Mesothelial cell of epicardium (in vitro differentiated cells): ENCODE data around the gene SLC38A10. TPM values are rescaled to one million over a fixed set of nuclear protein-coding genes. Genes with fewer than 3 reads are reported as not detected.

Experiments used
- DNase-seq, 2 experiments: peaks; one replicate each; pipeline ENCODE4 v3.0.0; 2021; ENCODE audit warnings: low spot score in 2 of 2; ENCODE audit not compliant: unreplicated experiment in 2 of 2
- H3K27ac Mint-ChIP-seq: 2 replicates; pipeline ENCODE4 v1.8.0; 2021; ENCODE audit warnings: mixed read lengths
- H3K27me3 Mint-ChIP-seq: 2 replicates; pipeline ENCODE4 v1.8.0; 2021; ENCODE audit warnings: low read depth, mixed read lengths
- H3K36me3 Mint-ChIP-seq: 2 replicates; pipeline ENCODE4 v1.8.0; 2021; ENCODE audit warnings: mixed read lengths
- H3K4me1 Mint-ChIP-seq: 2 replicates; pipeline ENCODE4 v1.8.0; 2021; ENCODE audit warnings: mixed read lengths
- H3K4me3 Mint-ChIP-seq: 2 replicates; pipeline ENCODE4 v1.8.0; 2021; ENCODE audit warnings: mild to moderate bottlenecking, moderate library complexity, mixed read lengths
- H3K9me3 Mint-ChIP-seq: 2 replicates; pipeline ENCODE4 v1.8.0; 2021; ENCODE audit warnings: mixed read lengths
- CTCF ChIP-seq: fragments of 200-600 bp; sonication (generic); IDR thresholded peaks from one replicate; pipeline ENCODE4 v1.5.0; 2021; ENCODE audit warnings: antibody characterized with exemption; ENCODE audit not compliant: unreplicated experiment
- total RNA-seq: library from RNA; stranded (reverse); gene quantifications from 3 replicates; pipeline ENCODE4 v1.2.1, GENCODE V29; 2021

Gene SLC38A10
- total RNA-seq, 1 donor from 2014 or later = 103 TPM

- no peaks in the 10 kb centered on the region for H3K27me3 Mint-ChIP-seq
Observed at GRCh38 chr17:81235822-81236740, 59.0 kb downstream of the SLC38A10 start.

GRCh38 chr17:81234940-81235821 is 59.9 kb downstream of the SLC38A10 start:
- H3K4me3 Mint-ChIP-seq = no peak overlapping the region
- DNase-seq = no peak
- peak overlapping the region; percentile 40 for H3K27ac Mint-ChIP-seq
- H3K4me1 Mint-ChIP-seq = peaks cover 17% of the 10 kb centered on the region
- no peaks in the 10 kb centered on the region for H3K9me3 Mint-ChIP-seq
- no peak for TF ChIP-seq CTCF
- H3K27me3 Mint-ChIP-seq = no peaks in the 10 kb centered on the region
- H3K36me3 Mint-ChIP-seq = peaks cover 12% of the 10 kb centered on the region

More at GRCh38 chr17:81235822-81236740, 59.0 kb downstream of the SLC38A10 start:
- H3K27ac Mint-ChIP-seq = no peak overlapping the region
- H3K36me3 Mint-ChIP-seq = peaks cover 6% of the 10 kb centered on the region
- no peaks in the 10 kb centered on the region for H3K9me3 Mint-ChIP-seq
- DNase-seq = no peak
- H3K4me3 Mint-ChIP-seq = no peak overlapping the region
- no peak for TF ChIP-seq CTCF
- H3K4me1 Mint-ChIP-seq = peaks cover 22% of the 10 kb centered on the region

- H3K27me3 Mint-ChIP-seq = no peaks in the 10 kb centered on the region
- H3K4me3 Mint-ChIP-seq = no peak overlapping the region
- no peaks in the 10 kb centered on the region for H3K9me3 Mint-ChIP-seq
- no peak for TF ChIP-seq CTCF
- H3K4me1 Mint-ChIP-seq = peaks cover 12% of the 10 kb centered on the region
- no peak for DNase-seq
- H3K27ac Mint-ChIP-seq = no peak overlapping the region
- H3K36me3 Mint-ChIP-seq = peaks cover 18% of the 10 kb centered on the region
Observed at GRCh38 chr17:81234506-81234855, 60.6 kb downstream of the SLC38A10 start.

GRCh38 chr17:81233811-81234505 is 61.1 kb downstream of the SLC38A10 start:
- no peak for TF ChIP-seq CTCF
- H3K4me1 Mint-ChIP-seq = peaks cover 12% of the 10 kb centered on the region
- H3K36me3 Mint-ChIP-seq = peaks cover 18% of the 10 kb centered on the region
- DNase-seq = no peak
- H3K9me3 Mint-ChIP-seq = no peaks in the 10 kb centered on the region
- H3K4me3 Mint-ChIP-seq = no peak overlapping the region
- H3K27me3 Mint-ChIP-seq = no peaks in the 10 kb centered on the region
- H3K27ac Mint-ChIP-seq = no peak overlapping the region

- Mint-ChIP-seq H3K9me3 (no peaks in the 10 kb centered on the region), H3K4me1 (peaks cover 12% of the 10 kb centered on the region), H3K4me3 (no peak overlapping the region), H3K36me3 (peaks cover 20% of the 10 kb centered on the region), H3K27me3 (no peaks in the 10 kb centered on the region), H3K27ac (no peak overlapping the region)
- no peak for DNase-seq
- TF ChIP-seq CTCF = no peak
Observed at GRCh38 chr17:81233316-81233715, 61.8 kb downstream of the SLC38A10 start.
